NCI-H1694 (cell line): ENCODE data around the gene CD48.

ENCODE experiments used
- DNase-seq: peaks from one replicate; lab custom pipeline; 2025; lab: John Stamatoyannopoulos, UW

The CD48 gene

GRCh38 chr1:160711602-160712311 is at the start of gene CD48:
Gene CD48 (minus strand): TSS chr1:160711822. CDS start chr1:160711763, 59 bp downstream.
- DNase-seq: no peak

GRCh38 chr1:160761046-160761445 is 49.4 kb upstream of the CD48 start:
- DNase-seq: no peak

- no peak for DNase-seq
Measured at GRCh38 chr1:160759740-160760139, 48.1 kb upstream of the CD48 start.

- DNase-seq: no peak
Measured at GRCh38 chr1:160758521-160758920, 46.9 kb upstream of the CD48 start.

GRCh38 chr1:160756849-160757201 is 45.2 kb upstream of the CD48 start:
- DNase-seq: no peak

GRCh38 chr1:160755911-160756848 is 44.6 kb upstream of the CD48 start:
- DNase-seq: no peak

- no peak for DNase-seq
Measured at GRCh38 chr1:160755461-160755860, 43.8 kb upstream of the CD48 start.

GRCh38 chr1:160753594-160753993 is 42.0 kb upstream of the CD48 start:
- no peak for DNase-seq

GRCh38 chr1:160752924-160753323 is 41.3 kb upstream of the CD48 start:
- DNase-seq: no peak

GRCh38 chr1:160752406-160752805 is 40.8 kb upstream of the CD48 start:
- no peak for DNase-seq

- DNase-seq: no peak
Measured at GRCh38 chr1:160750608-160751007, 39.0 kb upstream of the CD48 start.

- no peak for DNase-seq
Measured at GRCh38 chr1:160748878-160749269, 37.3 kb upstream of the CD48 start.

GRCh38 chr1:160748181-160748877 is 36.7 kb upstream of the CD48 start:
- no peak for DNase-seq

GRCh38 chr1:160747717-160748116 is 36.1 kb upstream of the CD48 start:
- DNase-seq: no peak

GRCh38 chr1:160746836-160747500 is 35.3 kb upstream of the CD48 start:
- no peak for DNase-seq

- DNase-seq: no peak
Measured at GRCh38 chr1:160745551-160745950, 33.9 kb upstream of the CD48 start.

- DNase-seq: no peak
Measured at GRCh38 chr1:160744852-160745520, 33.4 kb upstream of the CD48 start.

- DNase-seq: no peak
Measured at GRCh38 chr1:160744199-160744851, 32.7 kb upstream of the CD48 start.

GRCh38 chr1:160743266-160743665 is 31.6 kb upstream of the CD48 start:
- DNase-seq: no peak

GRCh38 chr1:160742428-160743127 is 31.0 kb upstream of the CD48 start:
- no peak for DNase-seq
